ENCODE measurements around the gene NUCB2.

NUCB2 gene

DNA sequence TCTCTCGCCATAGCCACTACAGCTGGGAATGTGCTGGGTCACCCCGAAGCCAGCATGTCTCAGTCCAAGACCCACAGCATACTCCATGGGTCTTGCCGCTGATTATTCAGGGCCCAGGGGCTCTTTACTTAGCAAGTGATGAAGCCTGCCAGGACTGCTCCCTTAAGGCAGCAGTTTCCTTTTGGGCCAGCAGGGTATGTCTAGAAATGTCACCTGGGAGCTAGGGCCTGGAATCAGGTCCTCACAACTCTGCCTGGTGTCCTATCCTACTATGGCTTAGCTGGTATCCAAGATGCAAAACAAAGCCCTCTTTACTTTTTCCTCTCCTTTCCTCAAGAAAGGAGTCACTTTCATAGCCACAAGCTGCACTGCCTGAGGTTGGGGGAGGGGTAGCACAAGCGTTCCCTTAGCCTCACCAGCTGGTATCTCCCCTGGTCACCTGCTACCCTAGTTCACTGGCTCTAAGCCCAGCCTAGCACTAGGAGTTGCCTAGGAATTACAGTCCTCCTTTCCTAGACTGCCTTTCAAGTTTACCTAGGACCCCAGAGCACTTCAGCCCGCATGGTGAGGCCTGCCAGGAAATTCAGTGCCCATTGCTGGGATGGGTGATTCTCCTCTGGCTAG lies 52.4 kb downstream of the NUCB2 start:
- ChIA-PET CTCF (interaction anchor here (0.9 kb wide), 1 partner anchor 20 kb away, joined by 3 read pairs; no protein-coding TSS in a partner anchor), POLR2A (no interaction called here)
- TF ChIP-seq, protein P1, sequence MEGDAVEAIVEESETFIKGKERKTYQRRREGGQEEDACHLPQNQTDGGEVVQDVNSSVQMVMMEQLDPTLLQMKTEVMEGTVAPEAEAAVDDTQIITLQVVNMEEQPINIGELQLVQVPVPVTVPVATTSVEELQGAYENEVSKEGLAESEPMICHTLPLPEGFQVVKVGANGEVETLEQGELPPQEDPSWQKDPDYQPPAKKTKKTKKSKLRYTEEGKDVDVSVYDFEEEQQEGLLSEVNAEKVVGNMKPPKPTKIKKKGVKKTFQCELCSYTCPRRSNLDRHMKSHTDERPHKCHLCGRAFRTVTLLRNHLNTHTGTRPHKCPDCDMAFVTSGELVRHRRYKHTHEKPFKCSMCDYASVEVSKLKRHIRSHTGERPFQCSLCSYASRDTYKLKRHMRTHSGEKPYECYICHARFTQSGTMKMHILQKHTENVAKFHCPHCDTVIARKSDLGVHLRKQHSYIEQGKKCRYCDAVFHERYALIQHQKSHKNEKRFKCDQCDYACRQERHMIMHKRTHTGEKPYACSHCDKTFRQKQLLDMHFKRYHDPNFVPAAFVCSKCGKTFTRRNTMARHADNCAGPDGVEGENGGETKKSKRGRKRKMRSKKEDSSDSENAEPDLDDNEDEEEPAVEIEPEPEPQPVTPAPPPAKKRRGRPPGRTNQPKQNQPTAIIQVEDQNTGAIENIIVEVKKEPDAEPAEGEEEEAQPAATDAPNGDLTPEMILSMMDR (IDR thresholded peaks at IDR 0.05; ENCODE audit: control extremely low read depth, extremely low read depth, low read depth, missing control alignments) = no peak
- no peak for DNase-seq (ENCODE audit: extremely low spot score)

DNA sequence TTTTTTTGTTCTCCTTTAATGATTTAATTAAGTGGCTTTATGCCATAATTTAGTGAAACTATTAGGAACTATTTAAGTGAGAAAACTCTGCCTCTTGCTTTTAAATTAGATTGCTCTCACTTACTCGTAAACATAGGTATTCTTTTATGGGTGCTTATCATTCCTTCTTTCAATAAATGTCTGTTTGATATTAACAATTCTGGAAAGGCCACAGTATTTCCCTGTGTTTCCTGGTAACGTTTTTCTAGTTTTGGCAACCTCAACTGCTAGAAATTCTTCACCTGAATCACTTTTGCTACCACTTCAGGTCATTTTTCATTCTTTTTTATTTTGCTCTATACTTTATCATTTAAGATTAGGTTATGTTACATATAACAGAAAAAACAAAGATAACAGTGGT lies 55.1 kb downstream of the NUCB2 start:
- DNase-seq (ENCODE audit: extremely low spot score) = no peak
- ChIA-PET POLR2A (no interaction called here), CTCF (no interaction called here)
- TF ChIP-seq, protein P1 (IDR thresholded peaks at IDR 0.05; ENCODE audit: control extremely low read depth, extremely low read depth, low read depth, missing control alignments) = no peak

DNA sequence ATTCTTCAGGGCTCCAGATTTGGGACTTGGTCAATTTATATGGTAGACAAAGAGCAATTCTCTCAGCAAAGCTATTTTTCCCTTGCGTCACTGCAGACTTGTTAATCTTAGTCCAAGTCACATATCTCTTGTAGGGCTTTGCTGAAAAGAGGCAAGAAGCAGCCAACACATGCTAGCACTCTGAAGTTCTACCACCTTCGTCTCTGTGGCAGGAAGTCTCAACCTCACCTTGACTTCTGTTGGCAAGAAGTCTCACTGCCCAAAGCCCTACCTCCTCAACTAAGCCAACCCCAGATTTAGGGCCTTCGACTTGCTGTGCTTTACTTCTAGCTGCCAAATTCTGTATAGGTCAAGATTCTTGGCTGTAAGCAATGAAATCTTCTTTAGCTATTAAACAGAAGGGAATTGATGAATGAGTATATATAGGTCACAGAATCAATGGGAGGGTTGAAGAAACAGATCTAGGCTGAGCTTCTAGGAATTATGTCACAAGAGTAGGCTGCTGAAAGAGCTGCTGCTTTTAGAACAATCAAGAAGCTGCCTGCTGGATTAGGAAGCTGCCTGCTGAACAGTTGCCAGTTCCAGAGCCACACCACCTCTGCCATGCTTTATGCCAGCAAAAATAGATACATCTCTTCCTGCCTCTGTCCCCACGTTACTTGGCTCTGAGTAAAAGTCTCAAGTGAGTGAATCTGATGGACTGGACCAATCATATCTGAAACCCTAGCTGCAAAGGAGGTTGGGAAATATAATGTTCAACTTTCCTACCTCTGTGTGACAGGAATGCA lies 57.5 kb downstream of the NUCB2 start:
- TF ChIP-seq, protein P1 (IDR thresholded peaks at IDR 0.05; ENCODE audit: control extremely low read depth, extremely low read depth, low read depth, missing control alignments) = no peak
- ChIA-PET POLR2A (no interaction called here), CTCF (interaction anchor here (1.1 to 1.7 kb wide), 6 partner anchors 9 to 194 kb away, joined by 3 to 5 read pairs (median 3); no protein-coding TSS in a partner anchor)
- no peak for DNase-seq (ENCODE audit: extremely low spot score)

DNA sequence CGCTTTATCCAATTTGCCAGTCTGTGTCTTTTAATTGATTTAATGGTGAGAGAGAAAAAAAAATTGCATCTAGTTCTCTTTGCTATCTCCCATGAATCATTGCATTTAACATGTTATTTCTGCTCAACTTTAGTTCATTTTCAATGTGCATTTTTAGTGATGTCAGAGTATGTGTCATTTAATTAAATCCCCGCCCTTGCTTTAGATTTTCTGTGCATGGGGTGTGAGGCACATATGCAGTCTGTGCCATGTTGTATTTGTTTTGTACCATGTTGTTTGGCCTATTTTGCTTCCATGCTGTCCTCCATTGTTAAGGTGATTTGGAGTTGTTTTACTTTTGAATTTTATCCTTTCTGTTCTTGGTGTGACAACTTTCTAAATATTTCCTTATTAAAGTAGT lies 66.7 kb downstream of the NUCB2 start:
- DNase-seq (ENCODE audit: extremely low spot score) = no peak
- TF ChIP-seq, protein P1 (IDR thresholded peaks at IDR 0.05; ENCODE audit: control extremely low read depth, extremely low read depth, low read depth, missing control alignments) = no peak
- CTCF ChIA-PET = no interaction called here
- POLR2A ChIA-PET = no interaction called here

DNA sequence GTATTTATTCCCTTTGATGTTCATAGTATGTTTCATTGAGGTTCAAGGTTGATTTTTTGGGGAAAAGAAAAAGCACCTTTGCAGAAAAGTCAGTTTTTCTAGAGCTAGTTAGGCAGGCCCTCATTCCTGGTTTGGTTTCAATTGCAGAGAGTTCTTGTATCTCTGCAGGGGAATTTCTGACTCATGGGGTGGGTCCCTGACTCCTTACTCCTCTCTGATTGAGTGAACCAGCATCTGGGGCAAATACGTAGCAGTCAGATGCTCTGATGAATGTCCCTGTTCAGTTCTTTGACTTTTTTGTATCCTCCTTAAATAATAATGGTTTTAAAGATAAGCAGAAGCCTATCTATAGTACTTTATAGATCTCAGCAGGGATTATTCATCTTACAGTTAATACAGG lies 67.4 kb downstream of the NUCB2 start:
- POLR2A ChIA-PET = no interaction called here
- TF ChIP-seq, protein P1 (IDR thresholded peaks at IDR 0.05; ENCODE audit: control extremely low read depth, extremely low read depth, low read depth, missing control alignments) = no peak
- CTCF ChIA-PET = no interaction called here
- no peak for DNase-seq (ENCODE audit: extremely low spot score)

DNA sequence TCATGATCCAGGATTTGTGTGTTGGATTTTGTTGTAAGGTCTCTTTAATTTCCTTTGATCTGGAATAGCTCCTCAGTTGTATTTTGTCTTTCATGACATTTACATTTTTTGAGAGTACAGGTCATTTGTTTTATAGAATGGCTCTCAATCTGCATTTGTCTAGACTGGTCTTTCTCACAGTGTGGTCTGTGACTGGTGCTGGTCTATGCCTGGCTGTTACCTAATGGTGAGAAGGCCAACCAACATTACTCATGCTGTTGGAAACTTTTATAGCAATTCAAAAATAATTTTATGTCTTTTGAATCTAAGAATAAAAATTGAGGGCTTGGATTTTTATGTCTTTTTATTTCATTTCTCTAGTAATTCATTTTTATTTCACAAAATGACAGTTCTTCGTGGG lies 71.1 kb downstream of the NUCB2 start:
- DNase-seq (ENCODE audit: extremely low spot score) = no peak
- TF ChIP-seq, protein P1 (IDR thresholded peaks at IDR 0.05; ENCODE audit: control extremely low read depth, extremely low read depth, low read depth, missing control alignments) = no peak
- ChIA-PET POLR2A (no interaction called here), CTCF (interaction anchor here (1.6 to 2.5 kb wide), 2 partner anchors 18 to 36 kb away, joined by 4 to 13 read pairs; no protein-coding TSS in a partner anchor)
